GM13977 (cell line): ENCODE data around the gene PTMA.
A peak's percentile ranks its signal among the peaks of the same experiment; 100 is the strongest.

Source experiments
- DNase-seq: peaks from one replicate; pipeline ENCODE4 v3.0.0; 2012; ENCODE audit warnings: low spot score
- CTCF ChIP-seq: IDR thresholded peaks from 2 replicates; pipeline ENCODE4 v1.5.1; 2012; ENCODE audit warnings: mild to moderate bottlenecking, control low read depth; ENCODE audit not compliant: insufficient read depth; ENCODE audit errors: extremely low read depth, missing control alignments
- in situ Hi-C: fragments of 300-500 bp; cut with MboI; formaldehyde crosslinking; loops from one replicate; pipeline ENCODE4 v1.12.0; 2022; ENCODE audit warnings: low sequenced_read_pairs, low pct_unique_long_range_greater_than_20kb, mixed read lengths, inconsistent platforms; ENCODE audit not compliant: unreplicated experiment

PTMA gene

GRCh38 chr2:231668981-231669380, 39.3 kb upstream of the PTMA start:
- in situ Hi-C loops: no loop called here
- TF ChIP-seq CTCF: no peak
- no peak for DNase-seq

GRCh38 chr2:231671270-231672050, 36.9 kb upstream of the PTMA start:
- in situ Hi-C loops: no loop called here
- TF ChIP-seq CTCF: no peak
- DNase-seq: no peak

GRCh38 chr2:231672617-231673347, 35.5 kb upstream of the PTMA start:
- TF ChIP-seq CTCF: peak; percentile 65
- in situ Hi-C loops: no loop called here
- peak; percentile 79 for DNase-seq

GRCh38 chr2:231673348-231673770, 35.0 kb upstream of the PTMA start:
- DNase-seq: no peak
- no peak for TF ChIP-seq CTCF
- in situ Hi-C loops: no loop called here

- in situ Hi-C loops: no loop called here
- peak; percentile 71 for DNase-seq
- peak; percentile 90 for TF ChIP-seq CTCF
Observed at GRCh38 chr2:231674587-231675338, 33.6 kb upstream of the PTMA start.

GRCh38 chr2:231676243-231676642, 32.1 kb upstream of the PTMA start:
- no peak for TF ChIP-seq CTCF
- no peak for DNase-seq
- in situ Hi-C loops: no loop called here
